Measurements from ENCODE around the gene SLC6A18.
"Not testable (repeated sequence)": the region's sequence is repeated elsewhere in the genome, so short reads cannot be mapped to it uniquely, and the experiment has no call there.

Gene SLC6A18

DNA sequence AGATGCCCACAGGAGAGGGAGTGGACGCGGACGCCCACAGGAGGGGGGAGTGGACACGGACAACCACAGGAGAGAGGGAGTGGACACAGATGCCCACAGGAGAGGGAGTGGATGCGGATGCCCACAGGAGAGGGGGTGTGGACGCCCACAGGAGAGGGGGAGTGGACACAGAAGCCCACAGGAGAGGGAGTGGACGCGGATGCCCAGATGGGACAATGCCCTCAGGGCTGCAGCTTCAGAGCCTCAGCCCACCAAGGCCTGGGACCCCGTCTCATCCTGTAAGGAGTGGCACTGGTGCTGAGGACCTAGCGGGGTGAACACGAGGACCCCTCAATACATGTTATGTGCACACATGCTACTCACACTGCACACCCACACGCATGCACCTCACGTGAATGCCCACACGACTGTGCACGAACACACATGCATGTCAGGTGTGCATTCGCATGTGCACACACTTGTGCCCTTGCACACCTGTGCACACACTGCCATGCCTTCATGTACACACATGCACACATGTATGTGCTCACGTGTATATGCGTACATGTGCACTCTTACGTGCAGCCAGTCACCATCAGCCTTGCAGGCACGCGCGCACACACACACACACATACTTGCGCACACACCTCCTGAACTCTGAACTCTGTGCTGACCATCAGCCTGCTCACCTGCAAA lies 34.8 kb downstream of the SLC6A18 start:
- DNase-seq = no peak

DNA sequence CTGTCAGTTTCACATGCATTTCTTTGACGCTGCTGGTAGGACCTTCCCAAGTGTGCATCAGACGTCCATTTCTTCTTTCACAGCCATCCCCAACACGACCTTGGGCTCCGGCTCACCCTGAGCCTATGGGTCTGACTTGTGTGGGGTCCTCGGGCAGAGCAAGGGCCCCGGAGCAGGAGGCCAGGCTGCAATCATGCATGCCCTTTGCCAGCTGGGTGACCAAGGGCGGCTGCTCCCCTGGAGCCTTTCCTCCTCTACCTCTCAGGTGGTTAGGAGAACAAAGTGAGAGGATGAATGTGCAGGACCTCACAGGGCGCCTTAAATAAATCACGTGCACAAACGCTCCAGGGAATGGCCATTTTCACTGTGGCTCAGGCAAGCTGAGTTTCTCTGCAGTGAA lies 36.5 kb downstream of the SLC6A18 start:
- DNase-seq = no peak

DNA sequence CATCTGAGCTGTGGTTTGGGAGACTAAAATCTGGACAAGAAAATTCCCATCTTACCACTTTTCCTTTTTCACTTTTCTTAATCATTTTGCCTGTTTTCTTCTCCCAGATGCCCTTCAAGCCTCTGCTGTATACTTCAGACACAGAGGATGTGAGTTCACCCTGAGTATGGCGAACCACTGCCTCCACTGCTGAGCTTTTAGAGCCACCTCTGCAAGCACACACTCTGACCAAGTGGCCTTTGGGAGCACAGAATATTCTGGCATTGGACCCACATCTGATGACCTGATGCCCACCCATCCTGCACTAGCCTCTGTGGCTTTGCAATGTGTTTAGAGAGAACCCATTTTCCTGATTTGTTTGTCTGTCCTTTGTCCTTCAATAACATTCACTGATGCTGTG lies 37.2 kb downstream of the SLC6A18 start:
- no peak for DNase-seq

DNA sequence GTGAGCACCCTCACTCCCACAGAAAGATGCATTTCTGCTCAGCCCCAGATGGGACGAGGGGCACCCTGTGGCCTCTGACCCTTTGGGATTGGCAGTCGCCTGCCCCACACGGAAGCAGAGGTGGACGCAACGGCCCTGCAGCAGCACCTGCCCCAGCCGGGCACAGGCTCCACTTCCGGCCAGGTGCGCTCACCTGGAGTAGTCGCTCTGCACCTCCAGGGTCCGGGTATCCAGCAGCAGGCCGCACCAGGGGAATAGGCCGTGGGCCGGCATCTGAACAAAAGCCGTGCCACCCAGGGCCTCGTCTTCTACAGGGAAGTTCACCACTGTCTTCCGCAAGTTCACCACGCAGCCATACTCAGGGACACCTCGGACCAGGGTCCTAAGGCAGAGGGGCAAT lies 39.0 kb downstream of the SLC6A18 start:
- DNase-seq = no peak

DNA sequence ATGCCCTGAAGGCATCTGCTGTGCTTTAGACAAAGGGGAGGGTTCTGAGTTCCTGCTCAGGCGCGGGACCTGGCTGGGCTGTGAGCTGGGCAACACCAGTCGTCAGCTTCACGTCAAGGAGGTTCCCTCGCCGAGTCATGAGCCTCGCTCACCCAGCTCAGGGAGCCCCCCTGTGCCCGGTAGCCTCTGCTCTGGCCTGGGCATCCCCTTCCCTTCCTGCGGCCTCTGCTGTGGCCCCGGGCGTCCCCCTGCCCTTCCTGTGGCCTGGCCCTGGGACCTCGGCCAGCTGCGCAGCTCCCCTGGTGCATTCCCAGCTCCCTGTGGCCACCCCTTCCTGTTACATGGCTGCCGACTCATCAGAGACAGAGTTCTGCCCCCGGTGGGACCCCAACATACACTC lies 39.8 kb downstream of the SLC6A18 start:
- no peak for DNase-seq

DNA sequence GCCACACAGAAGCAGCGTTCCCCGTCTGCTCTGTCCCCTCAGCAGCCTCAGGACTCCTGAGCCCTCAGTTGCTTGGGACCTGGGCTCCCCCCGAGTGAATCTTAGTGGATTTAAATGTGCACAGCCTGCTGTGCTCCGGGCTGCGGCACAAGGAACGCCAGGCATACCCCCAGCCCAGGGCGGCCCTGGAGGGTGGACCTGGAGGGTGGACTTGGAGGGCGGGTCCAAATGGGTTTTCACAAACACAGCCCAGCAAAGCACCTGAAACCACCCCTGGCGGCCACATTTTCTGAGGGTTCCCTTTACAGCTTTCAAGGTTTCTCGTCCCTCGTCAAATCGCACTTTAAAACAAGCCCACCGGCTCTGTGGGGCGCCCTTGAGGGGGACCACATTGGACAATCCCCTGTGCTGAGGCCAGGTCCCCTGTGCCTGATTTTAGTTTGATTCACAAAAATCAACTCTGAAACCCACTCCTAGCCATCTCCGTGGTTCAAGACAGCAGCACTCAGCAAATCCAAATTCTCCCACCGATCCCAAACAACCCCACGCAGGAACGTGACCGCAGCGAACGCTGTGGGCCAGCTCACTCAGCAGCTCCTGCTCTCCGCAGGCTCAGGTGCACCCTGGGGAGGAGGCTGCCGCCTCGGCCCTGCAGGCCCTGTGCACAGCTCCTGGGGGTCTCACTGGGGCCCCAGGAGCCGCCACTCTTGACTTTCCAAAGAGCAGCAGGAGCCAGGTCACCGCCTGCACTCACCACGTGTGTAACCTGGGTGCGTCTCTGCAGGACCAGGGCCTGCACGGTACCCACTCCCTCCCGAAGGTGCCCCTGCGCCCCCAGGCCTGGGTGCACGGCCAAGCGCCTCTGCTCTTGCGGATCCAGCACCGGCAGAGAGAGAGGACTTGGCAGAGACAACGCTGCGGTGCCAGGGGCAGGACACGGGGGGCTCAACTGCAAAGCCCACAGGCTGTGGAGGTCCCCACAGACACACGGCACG lies 40.6 kb downstream of the SLC6A18 start:
- no peak for DNase-seq

DNA sequence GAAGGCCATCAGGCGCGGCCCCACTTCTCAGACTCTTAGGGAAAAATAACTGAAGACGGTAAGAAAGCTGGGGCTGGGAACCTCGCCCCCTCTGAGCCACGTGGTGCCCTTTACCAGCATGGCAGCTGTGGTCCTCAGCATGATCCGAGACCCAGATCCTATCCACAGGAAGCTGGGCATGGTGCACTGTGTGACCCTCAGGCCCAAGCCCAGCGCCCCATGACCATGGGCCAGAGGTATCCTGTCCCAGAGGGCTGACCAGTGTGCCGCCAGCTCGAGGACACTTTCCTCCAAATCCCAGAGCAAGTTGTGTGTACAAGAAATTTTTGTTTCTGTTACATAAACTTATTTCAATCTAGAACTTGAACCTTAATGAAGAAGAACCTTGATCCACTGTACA lies 41.6 kb downstream of the SLC6A18 start:
- no peak for DNase-seq

DNA sequence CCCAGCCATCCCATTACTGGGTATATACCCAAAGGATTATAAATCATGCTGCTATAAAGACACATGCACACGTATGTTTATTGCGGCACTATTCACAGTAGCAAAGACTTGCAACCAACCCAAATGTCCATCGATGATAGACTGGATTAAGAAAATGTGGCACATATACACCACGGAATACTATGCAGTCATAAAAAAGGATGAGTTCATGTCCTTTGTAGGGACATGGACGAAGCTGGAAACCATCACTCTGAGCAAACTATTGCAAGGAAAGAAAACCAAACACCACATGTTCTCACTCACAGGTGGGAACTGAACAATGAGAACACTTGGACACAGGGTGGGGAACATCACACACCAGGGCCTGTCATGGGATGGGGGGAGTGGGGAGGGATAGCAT lies 42.3 kb downstream of the SLC6A18 start:
- not testable (repeated sequence) for DNase-seq

DNA sequence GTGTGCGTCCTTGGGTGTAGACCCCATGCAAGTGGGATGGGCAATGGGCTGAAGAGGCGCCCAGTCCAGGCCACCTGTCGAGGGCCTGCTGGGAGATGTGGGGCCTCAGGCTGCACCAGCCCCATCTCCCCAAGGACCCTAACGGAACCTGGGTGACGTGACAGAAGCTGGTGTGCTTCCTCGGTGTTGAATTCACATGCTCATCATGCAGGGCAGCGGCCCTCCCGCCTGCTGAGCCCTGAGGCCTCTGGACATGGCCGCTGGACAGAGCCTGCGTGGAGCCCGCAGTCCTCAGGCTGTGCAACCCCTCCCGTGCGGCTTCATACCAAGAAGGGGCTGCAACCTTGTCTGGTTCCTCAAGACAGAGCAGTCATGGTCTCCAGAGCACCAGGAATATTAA lies 42.9 kb downstream of the SLC6A18 start:
- no peak for DNase-seq

DNA sequence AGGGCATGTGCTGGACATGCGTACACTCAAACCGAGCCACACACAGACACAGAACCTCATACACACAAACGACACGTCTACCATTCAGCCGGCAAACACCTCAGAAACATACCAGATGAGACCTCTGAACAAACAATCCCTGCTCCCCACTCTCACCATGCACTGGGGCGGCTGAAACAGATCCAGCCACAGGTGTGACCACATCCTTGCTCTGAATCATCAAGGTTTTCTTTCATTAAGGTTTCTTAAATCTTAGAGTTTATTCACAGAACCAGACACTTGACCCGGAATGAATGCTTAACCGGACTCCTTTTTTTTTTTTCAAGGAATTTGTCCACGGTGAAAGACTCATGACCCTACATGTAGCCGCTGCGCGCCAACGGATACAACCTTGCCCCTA lies 43.5 kb downstream of the SLC6A18 start:
- no peak for DNase-seq

DNA sequence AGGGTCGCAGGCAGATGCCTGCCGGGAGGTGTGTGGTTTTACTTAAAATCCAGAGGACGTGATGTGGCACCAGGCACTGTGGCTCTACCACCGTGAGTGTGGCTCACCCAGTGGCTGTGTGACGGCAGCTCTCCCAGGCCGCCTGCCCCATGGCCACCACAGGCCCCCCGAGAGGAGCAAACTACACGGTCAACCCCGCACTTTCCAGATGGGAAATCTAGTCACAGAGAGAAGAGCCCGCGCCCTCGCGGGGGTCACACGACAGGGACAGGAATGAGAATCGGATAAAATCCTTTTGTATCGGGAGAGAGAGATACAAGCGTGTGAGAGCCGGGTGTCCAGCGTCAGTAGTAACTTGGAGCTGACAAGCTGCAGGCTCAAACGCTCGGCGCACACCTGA lies 45.2 kb downstream of the SLC6A18 start:
- no peak for DNase-seq

DNA sequence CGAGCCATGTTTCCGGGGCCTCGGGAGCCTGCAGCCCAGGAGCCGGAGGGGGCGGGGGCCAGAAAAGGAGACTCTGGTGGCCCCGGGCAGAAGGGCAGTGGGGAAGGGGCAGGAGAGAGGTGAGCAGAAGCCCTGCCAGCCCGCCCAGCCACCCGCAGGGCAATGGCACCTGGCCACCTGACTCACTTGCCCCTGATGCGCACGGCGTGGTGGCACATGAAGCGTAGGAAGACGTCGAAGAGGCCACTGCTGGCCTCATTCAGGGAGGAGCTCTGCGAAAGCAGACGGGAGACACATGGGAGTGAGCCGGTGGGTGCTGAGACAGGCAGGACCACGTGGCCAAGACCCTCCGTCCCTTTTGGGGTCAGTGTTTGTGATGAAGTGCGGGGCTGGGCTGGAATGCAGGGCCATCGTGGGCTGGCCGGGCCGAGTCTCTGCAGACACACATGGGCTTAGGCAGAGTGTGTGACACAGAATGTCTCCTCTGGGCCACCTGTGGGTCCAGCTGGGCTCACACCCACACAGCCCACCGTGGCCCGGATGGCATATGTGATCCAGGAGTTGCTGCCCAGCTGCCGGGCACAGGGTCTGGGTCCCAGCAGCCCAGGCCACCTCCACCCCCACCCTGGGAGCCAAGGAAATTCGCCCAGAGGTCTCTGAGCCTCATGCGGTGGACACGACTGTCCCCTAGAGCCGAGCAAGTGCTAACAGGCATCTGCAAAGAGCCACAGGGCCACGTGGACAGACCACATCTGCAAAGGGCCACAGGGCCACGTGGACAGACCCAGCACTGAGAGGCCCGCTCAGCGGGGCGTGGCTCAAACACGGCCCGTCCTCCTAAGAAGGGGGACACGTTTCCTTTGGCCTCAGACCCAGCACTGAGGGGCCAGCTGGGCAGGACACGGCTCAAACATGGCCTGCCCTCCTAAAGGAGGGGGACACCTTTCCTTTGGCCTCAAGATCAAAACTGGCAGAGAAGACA lies 46.0 kb downstream of the SLC6A18 start:
- no peak for DNase-seq

DNA sequence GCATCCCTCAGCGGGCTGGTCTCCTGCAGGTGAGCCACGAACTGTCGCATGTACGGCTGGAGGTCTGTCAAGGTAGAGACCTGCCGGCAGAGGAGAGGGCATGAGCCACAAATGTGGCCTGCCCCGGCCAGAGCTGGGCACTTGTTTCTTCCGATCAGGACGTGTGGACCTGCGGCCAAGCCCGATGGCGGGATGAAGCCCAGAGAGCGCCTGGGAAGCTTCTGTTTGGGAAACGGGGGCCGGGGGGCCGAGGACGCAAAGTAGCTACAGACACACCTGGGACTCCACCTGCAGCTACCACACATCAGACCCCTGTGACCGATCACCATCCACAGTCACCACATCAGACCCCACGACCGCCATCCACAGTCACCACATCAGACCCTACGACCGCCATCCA lies 47.0 kb downstream of the SLC6A18 start:
- no peak for DNase-seq

DNA sequence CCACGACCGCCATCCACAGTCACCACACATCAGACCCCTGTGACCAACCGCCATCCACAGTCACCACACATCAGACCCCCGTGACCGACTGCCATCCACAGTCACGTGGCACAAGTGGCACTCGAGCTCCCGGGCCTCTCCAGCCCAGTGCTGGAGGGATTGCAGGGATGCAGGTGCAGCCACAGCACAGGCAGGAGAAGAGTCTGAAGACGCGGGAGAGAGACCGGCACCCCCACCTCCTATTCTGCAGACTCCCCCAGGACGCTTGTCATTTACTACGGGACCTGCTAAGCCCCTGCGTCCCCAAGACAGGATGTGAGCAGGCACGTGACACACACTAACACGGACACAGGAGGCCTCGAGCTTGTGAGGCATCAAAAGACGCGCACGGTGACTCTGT lies 48.6 kb downstream of the SLC6A18 start:
- no peak for DNase-seq

DNA sequence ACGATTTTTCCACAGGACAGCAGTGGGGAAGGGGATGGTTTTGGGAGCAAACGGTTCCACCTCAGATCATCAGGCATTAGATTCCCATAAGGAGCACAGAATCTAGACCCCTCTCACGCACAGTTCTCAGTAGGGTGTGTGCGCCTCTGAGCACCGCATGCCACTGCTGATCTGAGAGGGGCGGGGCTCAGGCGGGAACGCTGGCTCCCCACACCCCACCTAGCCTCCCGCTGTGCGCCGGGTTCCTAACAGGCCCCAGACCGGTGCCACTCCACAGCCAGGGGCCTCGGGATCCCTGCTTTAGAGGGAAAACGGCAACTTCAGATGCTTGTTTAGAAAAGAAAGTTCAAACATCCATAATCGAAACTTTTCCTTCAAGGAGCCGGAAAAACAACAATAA lies 49.3 kb downstream of the SLC6A18 start:
- DNase-seq = no peak

DNA sequence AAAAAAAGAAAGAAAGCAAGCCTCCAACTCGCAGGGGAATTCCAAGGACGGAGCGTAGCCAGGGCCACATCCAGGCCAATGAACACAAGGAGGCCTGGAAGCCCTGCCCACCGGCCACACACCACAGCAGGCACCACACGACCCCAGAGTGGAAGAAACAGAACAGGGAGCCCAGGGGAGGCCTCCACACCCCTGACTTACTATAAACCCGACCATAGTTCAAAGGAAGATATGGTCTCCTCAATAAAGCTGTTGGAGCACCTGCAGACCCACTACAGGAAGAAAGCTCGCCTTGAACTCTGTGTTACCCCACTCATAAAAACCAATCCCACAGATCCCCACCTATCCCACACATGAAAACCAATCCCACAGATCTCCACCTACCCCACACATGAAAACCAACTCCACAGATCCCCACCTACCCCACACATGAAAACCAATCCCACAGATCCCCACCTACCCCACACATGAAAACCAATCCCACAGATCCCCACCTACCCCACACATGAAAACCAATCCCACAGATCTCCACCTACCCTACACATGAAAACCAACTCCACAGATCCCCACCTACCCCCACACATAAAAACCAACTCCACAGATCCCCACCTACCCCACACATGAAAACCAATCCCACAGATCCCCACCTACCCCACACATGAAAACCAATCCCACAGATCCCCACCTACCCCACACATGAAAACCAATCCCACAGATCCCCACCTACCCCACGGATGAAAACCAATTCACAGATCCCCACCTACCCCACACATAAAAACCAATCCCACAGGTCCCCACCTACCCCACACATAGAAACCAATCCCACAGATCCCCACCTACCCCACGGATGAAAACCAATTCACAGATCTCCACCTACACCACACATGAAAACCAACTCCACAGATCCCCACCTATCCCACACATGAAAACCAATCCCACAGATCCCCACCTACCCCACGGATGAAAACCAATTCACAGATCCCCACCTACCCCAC lies 50.5 kb downstream of the SLC6A18 start:
- DNase-seq = not testable (repeated sequence)

DNA sequence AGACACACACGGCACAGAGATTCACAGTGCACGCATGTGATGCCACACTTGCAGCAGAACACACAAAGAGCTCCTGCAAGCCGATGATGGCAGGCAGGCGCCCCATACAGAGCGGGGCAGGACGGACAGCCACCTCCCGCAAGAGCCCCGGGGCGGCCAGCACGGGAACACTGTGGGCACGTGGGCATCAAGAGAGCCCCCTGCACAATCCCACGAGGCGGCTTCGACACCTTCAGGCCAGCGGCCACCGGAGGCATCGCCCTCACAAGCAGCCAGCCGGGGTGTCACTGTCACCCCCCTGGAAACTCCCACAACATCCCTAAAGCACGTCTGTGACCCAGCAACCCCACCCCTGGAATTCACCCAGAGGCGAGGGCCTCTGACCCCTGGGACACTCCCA lies 51.7 kb downstream of the SLC6A18 start:
- no peak for DNase-seq

DNA sequence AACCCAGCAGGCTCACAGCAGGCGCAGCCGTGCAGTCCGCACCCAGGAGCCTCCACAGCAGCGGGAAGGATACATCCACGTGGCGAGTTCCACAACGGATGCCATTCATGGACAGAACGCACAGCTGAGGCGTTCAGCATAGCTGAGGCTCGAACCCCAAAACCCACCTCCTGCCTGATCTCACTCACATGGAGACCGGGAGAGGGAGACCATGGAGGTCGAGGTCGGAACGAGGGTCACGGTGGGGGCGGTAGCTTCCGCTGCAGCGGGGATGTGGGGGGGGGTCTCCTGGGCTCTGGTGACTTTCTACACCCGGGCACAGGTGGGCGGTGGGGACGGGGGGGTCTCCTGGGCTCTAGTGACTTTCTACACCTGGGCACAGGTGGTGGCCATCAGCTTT lies 52.1 kb downstream of the SLC6A18 start:
- DNase-seq = no peak

DNA sequence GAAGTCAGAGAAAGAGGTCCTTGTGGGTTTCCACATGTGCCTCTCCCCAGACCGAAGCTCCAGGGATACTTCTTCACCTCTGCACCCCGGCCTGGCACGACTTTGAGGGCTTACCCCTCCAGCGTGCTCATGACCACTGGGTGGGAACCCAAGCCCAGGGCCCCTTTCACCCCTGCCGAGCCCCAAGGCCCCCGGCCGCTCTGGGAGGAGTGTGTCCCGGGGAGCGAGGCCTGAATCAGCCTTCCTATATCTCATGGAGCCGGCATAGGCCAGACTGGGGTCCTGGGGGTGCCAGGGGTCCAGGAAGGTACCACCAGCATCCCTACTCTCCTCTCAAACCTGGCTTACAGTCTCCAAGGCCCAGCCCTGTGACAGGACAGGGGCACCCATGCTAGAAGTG lies 52.6 kb downstream of the SLC6A18 start:
- DNase-seq = no peak

DNA sequence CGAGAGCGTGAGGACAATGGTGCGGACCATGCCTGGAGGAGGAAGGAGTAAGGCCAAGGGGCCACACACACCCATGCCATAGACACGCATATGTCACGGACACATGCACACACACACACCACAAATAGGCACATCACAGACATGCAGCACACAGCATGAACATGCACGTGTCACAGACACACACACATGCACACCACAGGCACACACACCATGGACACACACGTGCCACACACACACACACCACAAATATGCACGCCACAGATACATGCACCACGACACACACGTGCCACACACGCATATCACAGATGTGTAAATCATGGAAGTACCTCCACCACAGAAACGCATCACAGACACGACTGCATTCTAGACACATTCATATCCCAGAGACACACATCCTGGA lies 53.0 kb downstream of the SLC6A18 start:
- DNase-seq = no peak

DNA sequence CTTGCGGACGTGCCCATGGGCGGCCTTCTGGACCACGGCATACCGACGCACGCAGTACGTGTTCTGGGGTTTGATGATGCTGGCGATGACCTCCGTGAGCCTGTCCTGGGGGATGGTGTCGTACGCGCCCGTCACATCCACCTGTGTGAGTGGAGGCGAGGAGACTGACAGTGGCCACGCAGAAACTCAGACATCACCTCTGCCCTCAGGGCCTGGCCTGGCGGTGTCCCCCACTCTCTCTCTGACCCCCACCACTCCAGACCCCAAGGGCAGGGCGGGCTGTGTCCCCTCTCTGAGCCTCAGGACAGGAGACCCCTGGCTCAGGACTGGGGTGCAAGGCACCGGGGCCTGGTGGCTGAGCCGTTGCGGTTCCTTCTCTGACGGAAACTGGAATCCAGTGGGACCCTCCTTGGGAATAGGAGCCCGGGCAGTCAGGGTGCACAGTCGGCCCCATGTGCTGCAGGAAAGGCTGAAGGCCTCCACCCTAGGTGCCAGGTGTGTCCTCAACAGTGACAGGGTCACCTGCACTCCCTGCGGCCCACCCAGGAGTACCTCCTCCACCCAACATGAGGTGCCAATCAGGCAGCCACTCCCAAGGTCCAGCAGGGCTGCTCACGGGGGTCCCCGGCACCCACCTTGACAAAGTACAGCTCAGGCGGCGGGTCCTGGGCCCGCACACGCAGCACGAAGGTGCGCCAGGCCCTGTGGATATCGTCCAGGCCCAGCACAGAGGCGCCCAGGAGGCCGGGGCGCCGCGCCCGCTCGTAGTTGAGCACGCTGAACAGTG lies 53.7 kb downstream of the SLC6A18 start:
- DNase-seq = no peak
